GM21528 (cell line): ENCODE results near the gene CRB1.
"Not testable (repeated sequence)": the region's sequence is repeated elsewhere in the genome, so short reads cannot be mapped to it uniquely, and the experiment has no call there.

Experiments used
- ATAC-seq: cut with Tn5 transposase; IDR thresholded peaks from one replicate; pipeline ENCODE4 v1.9.1; 2021; ENCODE audit warnings: mild to moderate bottlenecking, moderate library complexity; ENCODE audit not compliant: unreplicated experiment, low FRiP score

The CRB1 gene

DNA sequence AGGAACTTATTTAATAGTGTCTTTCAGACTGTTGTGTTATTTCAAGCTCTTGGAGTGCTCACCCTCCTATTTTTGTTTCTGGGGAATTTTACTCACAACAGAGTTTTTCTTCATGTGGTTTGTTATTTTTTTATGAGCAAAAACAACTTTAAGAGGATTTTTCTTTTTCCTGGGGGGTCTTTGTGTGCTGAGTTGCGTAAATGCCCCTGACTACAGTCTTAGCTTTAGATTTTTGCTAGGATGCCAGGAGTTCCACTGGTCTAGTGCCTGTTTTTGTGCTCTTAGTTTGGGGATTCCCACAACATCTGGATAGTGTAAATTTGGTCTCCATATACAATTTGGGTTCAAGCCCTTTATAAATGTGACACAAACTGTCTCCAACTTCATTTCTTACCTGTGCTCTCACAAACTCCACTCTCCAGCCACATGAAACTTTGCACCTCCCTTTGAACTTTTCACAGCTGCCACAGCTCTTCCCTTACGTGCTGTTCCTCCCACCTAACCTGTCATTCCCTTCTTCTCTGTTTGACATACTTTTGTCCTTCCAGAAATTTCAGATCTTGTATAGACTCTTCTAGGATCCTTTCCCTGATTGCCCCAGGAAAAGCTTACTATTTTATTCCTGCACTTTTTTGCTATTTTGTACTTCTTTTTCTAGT lies 180.2 kb downstream of the CRB1 start:
- no peak for ATAC-seq

DNA sequence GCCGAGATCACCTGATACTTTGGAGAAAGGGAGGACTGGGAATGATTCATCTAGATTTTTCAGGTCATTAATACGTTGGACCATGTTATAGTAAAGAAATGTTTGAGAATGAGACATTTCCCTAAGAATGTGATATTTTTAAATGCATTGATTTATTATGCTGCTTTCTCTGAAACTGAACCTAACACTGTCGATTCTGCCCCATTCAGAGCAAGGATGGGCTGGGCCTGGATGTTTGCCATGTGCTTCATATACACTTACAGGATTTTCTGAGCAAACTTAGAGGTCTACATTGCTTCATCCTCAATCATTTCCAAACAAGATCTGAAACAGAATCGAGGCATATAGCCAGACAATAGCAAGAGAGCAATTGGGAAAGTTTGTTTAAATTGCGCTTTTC lies 183.3 kb downstream of the CRB1 start:
- no peak for ATAC-seq

DNA sequence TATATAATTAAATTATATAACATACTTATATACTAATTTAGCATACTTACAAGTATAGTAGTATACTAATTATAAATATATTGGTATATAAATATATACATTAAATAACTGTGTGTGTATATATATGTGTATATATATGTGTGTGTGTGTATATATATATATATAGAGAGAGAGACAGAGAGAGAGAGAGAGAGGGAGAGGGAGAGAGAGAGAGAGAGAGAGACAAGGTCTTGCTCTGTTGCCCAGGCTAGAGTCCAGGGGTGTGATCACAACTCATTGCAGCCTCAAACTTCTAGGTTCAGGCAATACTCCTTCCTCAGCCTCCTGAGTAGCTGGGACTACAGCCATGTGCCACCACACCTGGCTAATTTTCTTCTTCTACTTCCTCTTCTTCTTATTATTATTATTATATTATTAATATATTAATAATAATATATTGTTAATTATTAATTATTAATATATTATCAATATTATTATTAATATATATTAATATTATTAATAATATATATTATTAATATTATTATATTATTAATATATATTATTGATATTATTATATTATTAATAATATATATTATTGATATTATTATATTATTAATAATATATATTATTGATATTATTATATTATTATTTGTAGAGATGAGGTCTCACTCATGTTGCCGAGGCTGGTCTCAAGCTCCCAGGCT lies 185.5 kb downstream of the CRB1 start:
- ATAC-seq, result no peak

DNA sequence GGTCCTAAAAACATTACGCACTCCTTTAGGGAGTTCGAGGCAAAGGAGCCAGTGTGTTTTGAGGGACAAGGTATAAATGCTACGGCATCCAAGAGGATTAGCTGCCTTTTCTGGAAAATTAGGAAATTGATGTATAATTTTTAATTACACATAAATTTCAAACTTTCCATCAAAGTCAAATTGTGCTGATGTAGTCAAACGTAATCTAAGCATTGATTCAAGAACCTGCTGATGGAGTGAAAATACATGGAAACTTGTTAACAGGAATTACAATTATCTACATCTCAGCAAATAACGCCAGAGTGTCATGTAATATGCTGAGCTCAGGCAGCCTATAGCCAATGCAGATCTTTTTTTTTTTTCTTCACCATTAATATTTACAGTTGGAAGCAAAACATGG lies 194.5 kb downstream of the CRB1 start:
- no peak for ATAC-seq

DNA sequence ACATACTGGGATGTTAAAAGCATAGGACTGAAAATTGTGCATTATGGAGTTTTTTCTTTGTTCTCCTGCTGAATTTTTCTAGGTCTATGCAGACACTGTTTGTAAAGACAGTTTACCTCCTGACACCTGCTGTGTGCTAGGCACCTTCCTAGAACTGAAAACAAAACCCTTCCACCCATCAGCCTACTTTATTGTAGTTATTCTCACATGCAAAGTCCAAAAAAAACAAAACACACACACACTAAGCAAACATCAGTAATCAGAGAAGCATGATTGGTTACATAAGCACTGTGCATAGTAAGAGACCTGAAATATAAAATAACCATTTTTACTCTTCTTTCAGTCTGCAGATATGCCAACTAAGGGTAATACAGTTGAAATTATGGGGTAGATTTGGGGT lies 195.1 kb downstream of the CRB1 start:
- ATAC-seq, result no peak

DNA sequence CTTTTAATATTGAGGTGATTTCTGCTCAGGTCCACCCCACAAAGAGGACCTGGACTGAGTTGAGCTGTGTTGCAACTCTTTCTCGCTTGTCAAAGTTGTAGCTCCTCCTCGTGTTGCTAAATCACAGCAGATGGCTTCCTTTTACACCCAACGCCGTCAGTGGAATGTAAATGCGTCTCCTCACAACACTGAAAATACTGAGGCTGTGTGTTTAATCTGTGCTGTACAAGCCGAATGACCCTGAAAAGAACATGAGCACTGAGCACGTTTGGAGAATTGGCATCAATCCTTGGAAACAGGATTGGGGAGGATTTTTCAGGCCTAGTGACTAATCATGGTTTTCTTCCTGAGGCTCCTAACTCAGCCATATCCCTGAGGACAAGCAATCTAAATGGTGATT lies 196.0 kb downstream of the CRB1 start:
- no peak for ATAC-seq

DNA sequence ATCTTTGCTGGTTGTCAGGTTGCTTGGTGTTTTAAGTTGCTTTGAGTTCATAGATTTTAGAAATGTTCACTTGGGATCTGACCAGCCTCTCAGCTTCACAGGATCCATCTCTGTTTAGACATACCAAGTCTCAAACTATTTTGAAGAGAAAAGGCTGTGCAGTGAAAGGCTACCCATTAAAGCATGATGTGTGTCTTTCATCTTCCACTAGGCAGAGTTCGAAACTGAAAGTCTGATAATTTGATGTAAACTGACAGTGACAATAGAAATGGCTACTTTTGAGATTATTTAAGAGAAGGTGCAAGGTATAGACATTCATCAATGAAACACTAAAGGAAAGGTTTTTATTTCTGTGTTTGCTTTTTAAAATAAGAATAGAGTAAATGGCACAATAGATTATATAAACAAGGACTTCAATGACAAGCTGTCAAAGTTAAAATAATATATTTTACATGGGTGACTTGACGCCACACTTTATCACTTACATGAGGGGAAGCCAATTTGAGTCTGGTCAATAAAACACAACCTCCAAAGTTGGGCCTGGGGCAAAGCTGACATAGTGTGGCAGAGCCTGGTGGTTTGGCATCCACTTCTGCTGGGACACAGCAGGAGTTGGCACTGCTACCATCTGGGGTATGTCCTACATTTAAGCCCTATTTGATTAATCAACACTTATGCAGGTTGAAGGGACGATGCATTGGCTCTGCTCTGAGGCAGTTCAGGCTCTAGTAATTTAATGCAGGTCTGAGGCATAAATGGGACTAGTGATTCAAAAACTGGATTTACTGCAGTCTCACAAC lies 197.7 kb downstream of the CRB1 start:
- ATAC-seq, result no peak

DNA sequence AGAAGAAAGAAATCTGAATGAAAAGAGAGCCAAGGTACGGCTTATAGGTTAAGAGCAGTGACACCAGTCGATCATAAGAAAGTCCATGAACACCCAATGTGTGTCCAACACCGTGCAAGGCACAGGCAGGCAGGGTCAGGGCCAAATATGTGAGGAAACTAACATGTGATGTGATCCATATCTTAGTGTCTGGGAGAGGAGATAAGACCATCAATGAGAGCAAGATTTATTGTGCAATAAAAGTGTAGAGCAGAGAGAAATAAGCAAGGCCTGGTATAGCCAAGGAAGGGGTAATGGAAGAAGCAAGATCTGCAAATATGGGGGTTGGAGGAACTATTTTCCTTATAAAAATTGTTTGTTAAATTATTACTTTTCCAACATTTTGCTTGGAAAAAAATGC lies 198.8 kb downstream of the CRB1 start:
- no peak for ATAC-seq

DNA sequence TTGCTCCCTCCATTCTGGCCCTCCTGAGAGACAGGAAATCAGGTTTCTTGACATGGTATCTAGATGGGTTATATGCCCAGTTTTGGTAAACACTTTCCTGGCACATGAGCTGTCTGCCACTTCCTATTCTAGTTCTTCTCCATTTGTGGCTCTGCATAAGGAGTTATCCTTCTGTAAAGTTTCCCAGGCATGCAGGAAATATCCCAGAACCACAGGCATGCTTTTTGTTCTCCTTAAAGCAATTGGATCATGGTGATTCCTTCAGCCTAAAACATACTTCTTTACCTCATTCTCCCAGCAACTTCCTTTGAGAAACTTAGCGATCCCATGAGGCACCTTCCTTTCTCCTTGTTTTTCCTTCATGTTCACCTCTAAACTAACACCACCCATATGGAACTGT lies 199.8 kb downstream of the CRB1 start:
- ATAC-seq, result no peak

DNA sequence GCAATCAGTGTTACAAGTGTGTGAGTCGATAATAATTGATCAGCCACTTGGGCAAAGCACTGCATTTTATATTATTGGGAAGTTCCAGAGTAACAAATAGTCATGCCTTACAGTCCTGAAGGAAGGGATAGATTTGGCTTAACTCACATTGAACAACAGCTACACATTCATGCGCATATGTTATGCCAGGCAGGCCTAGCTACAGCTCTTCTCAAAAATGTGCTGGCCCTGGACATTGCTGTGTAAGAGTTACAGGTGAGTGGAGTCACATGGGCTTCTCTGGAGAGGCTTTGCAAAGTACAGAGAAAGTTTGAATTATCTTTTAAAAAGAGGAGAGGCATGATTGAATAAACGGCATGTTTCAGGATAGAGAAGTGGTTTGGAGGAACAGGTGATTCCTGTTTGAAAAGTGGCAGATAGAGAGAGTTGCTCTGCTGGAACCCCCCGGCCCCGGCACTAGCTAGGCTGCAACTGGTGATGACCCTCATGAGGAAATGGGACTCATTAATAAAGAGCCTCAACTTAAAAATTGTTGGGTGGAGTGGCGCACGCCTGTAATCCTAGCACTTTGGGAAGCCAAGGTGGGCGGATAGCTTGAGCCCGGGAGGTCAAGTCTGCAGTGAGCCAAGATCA lies 200.6 kb downstream of the CRB1 start:
- no peak for ATAC-seq

DNA sequence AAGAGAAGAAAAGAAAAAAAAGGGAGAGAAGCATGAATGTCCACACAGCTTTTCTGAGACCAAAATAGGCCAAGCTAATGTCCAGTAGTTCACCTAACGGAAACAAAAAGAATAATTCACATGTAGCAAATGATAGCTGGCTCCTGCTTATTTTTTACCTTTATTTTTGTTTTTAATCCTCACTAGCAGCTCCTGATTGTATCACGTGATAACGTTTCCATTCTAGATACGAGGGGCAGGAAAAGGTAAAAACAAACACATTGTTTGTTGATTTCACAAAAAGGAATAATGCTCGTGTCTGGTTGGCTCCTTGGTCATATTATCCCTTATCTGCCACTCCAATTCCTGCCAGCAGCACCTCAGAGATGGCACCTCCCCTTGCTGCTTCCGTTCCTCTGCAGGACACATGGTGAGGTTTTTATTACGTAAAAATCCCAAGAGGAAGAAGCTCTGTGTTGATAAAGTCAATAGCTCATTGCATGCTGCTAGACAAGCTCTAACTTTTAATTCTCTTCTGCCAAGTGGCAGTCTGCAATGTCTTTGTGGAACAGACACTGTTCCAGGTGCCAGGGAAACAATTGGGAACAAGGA lies 201.7 kb downstream of the CRB1 start:
- no peak for ATAC-seq

DNA sequence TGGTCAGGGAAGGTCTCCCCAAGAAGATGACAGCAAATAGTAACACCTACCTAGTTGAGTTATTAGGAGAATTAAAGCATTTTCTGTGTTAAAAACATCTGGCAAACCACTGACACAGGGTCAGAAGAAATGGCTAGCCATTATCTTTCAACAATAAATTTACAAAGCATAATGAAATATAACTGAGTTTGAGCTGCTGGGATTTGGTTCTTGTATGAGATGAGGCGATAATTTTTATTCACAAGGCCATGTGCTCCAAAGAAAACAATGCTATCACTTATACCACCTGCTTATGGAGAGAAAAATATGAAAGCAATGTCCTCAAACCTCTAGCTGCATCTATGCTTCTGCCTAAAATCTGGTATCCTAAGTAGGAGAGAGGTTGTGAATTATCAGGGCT lies 202.3 kb downstream of the CRB1 start:
- ATAC-seq, result no peak

DNA sequence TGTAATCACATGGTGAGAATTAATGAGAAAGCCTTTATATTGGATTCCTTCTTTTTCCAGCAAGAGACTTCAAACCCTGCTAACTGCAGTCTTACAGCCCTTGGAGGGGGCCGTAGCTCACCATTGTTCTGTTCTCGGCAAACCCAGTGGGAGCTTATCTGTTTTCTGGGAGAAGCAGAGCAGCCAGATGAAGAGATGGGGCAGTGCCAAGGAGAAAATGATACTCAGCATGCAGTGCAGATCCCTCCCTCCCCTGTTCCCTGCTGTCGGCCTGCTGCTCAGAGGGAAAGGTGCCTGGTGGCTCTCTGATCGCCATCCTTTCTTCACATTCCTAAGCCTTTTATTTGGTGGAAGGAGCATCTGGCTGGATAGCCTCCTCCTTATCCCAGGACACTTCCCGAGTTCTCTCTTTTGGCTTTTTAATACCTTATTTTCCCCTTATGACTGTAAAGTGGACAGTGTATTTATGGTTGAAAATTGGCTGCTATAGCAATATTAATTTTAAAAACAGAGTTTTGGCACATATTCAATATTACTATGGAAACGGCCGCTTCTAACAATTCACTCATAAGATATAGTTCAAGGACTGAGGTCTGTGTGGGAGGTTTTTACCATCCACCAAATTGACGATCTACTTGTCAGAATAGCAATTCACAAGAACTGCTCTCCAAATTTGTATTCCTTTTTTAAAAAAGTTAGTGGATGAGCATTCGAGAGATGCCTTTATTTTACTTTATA lies 203.4 kb downstream of the CRB1 start:
- no peak for ATAC-seq

DNA sequence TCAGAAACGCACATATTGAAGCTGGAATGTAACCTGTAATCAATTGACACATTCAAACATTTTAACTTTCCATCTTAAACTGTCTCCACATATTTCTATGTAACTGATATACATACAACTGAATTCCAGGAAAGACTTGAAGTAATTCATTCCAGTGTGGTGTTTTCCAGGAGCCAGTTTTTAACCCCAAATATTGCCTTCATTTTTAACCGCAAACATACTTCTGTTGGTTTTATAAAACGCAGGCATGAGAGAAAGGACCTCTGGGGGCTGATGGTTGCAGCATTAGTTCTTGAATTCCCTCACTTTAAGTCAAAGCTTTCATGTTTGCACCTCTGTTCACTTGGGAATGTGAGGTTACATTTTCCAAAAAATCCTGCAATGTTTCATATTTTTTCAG lies 204.1 kb downstream of the CRB1 start:
- ATAC-seq, result no peak

DNA sequence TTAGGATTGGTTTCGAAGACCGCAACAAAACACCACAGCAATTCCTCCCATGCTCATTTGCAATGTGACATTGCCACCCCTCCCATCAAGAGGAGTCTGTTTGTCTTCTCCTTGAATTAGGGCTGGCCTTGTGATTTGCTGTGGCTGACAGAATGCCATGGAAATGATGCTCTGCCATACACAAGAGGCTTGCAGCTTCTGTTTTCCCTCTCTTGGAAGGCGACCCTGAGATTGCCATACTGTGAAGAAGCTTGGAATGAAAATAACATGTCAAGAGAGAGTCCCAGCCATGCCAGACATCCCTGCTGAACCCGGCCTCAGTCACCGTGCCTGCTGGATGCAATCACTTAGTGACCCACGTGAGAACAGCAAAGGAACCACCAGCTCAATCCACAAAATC lies 212.4 kb downstream of the CRB1 start:
- ATAC-seq, result no peak

DNA sequence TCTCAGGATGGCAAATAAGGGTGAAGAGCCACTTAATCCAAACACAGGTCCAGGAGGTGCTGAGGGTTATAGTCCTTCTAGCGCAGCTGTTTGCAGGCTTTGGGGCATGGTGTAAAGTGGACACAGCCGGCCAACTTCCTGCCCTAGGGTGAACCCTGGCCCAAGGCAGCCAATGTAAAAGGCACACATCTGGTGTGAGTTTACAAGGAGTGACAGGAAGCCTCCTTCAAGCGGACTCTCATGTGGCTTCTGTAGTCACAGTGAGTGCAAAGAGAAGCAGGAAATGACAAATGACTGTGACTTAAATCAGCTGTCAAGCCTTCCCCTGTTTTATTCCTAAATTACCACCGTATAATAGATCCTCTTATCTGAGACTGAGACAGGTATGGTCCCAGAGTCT lies 213.0 kb downstream of the CRB1 start:
- ATAC-seq, result no peak

DNA sequence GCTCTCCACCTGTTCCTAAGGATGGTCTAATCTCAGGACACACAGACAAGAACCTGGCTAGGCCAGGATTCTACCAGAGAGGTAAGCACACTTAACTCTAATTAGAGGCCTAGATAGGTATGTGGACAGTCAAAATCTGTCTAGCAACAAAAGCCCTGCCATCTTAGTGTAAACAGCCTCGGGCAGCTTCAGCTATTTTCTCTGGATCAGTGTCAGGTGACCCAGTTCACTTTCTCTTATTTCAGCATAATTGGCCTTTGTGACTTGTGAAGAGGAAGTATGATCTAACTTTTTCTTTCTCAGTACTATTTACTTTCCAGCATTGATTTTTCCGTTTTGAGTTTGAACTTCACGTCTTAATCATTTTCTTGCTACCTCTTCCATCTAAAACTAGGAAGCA lies 217.7 kb downstream of the CRB1 start:
- no peak for ATAC-seq

DNA sequence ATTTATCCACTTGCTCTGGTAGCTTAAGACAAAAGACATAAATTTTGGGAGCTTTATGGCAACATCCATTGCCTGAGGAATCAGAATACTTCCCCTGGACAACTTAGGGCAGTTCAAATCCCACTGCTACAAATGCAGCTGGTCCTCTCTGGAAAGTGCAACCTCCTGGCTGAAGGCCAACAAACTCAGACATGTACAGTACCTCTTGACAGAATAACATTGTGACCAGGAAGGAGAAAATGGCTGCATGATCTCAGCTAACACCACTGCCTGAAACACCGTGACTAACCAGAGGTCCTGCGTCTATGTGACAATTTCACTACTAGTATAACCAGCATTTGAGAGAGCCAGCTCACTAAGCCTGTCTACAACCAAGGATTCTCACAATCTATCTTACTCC lies 218.9 kb downstream of the CRB1 start:
- ATAC-seq, result no peak

DNA sequence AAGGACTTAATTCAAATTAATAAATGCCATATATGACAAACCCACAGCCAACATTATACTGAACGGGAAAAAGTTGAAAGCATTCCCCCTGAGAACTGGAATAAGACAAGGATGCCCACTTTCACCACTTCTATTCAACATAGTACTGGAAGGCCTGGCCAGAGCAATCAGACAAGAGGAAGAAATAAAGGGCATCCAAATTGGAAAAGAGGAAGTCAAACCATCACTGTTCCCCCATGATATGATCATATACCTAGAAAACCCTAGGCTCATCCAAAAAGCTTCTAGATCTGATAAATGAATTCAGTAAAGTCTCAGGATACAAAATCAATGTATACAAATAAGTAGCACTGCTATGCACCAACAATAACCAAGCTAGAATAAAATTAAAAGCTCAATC lies 223.5 kb downstream of the CRB1 start:
- not testable (repeated sequence) for ATAC-seq

DNA sequence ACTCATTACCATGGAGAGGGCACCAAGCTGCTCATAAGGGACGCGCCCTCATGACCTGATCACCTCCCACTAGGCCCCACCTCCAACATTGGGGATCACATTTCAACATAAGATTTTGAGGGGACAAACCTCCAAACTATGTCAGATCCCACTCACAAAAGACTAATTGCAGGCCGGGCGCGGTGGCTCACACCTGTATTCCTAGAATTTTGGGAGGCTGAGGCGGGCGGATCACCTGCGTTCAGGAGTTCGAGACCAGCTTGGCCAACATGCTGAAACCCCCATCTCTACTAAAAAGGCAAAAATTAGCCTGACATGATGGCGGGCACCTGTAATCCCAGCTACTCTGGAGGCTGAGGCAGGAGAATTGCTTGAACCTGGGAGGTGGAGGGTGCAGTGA lies 228.7 kb downstream of the CRB1 start:
- ATAC-seq, result no peak
